Inflammatory macrophage treated with lipopolysaccharide for 4 hours (primary cell): ENCODE measurements around the gene NDC1.

Experiments used
- DNase-seq: peaks from one replicate; pipeline ENCODE4 v3.0.0-alpha.2; 2020

NDC1 gene

DNA sequence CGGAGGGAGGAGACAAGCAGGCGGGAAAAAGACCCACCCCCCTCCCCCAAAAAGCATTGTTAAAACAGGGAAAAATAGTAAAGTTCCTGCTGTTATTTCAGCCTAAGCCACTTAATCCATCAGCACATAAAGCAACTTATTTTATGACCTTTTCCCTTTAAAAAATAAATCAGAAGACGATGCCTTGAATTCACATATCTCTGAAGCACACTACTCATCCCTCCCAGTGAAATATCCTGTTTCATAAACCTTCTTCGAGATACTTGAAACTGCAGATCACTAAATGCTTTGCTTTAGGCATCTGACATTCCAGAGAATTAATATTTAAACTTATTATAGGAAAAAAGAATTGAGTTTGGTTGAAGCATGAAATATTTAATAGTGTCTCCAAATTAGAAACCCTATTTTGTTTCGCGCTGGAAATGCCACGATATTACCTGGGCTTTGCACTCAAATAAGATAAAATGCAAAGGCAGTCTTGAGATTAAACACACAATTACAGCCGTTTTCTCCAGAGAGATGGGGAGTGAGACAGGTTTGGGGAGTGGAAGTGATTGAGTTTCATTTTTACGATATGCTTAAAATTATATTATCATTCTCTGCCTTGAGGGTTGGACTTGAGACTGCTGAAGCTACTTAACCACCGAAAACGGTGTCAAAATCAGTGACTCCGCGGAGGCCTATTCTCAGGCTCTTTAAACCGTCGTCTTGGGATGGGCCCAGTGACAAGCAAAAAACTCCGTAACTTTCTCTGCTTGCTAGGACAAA, 108.5 kb downstream of the NDC1 start:
- no peak for DNase-seq

- DNase-seq: no peak
Measured at GRCh38 chr1:53728702-53729455, 109.2 kb downstream of the NDC1 start.

- no peak for DNase-seq
Measured at GRCh38 chr1:53728196-53728595, 109.9 kb downstream of the NDC1 start.

GRCh38 chr1:53727461-53728092, 110.5 kb downstream of the NDC1 start:
- no peak for DNase-seq

- no peak for DNase-seq
Measured at GRCh38 chr1:53726009-53726600, 112.0 kb downstream of the NDC1 start.

- DNase-seq: no peak
Measured at GRCh38 chr1:53725238-53725689, 112.8 kb downstream of the NDC1 start.

GRCh38 chr1:53722025-53722424, 116.1 kb downstream of the NDC1 start:
- DNase-seq: no peak

DNA sequence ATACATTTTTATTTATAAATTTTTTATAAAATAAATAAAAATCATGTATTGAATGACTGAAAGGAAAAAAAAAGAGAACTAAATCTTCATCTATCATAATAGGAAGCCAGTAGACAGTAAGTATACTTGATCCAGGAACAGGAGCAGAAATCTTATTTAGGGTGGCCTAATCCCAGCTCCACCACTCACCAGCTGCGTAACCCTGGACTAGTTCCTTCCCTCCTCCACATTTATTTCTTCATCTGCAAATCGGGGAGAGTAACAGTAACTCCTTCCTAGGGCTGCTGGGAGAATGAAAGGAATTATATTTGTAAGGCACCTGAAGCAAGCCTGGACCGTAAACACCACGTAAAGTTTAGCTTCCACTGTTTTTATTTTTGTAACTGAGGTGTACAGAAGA, 117.0 kb downstream of the NDC1 start:
- no peak for DNase-seq

- DNase-seq: no peak
Measured at GRCh38 chr1:53719469-53719868, 118.6 kb downstream of the NDC1 start.

DNA sequence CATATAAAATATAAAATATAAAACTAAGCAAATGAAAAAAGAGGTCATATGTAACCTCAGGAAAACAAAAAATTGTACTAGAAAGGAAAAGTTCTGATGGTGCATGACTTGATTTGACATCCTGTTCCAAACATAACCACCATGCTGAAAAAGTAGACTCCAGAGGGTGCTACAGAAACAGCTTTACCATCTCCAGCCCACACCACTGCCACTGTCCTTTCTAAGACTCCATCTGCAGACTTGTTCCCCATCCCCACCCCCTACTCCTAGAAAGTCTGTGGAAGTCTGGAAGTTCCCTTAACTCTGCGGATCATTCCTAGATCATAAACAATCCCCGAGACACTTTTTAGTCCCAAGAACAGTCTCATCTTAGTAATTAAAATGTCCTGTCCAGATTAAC, 119.7 kb downstream of the NDC1 start:
- DNase-seq: no peak

- DNase-seq: no peak
Measured at GRCh38 chr1:53717025-53717804, 120.9 kb downstream of the NDC1 start.

DNA sequence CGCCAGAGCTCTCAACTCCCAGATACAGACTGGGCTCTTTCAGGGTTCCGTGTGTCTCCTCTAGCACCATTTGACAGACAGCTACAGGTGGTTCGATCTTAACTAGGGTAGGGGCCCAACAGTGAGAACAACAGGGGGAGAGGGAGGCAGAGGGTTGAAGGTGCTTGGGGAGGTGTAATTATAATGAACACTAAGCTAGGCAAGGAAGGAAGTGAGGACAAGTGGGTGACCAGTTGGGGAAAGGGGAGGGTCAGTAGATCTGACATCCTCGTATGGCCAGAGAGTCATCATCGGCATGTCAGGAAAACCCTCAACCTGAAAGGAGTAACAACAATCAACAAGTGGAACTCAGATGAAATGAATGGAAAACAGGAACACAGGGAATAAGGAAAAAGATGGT, 121.9 kb downstream of the NDC1 start:
- no peak for DNase-seq

GRCh38 chr1:53715478-53715877, 122.6 kb downstream of the NDC1 start:
- no peak for DNase-seq
